HFFc6 (cell line): ENCODE results near the gene MTMR3. TPM values are rescaled to one million over a fixed set of nuclear protein-coding genes. Genes with fewer than 3 reads are reported as not detected.
A peak's percentile ranks its signal among the peaks of the same experiment; 100 is the strongest.

Source experiments
- DNase-seq: peaks from one replicate; pipeline ENCODE4 v3.0.0-alpha.2; 2018
- H3K27ac Mint-ChIP-seq: 2 replicates; pipeline ENCODE4 v1.8.0; 2020; ENCODE audit warnings: mild to moderate bottlenecking, mixed read lengths
- H3K27me3 Mint-ChIP-seq: 2 replicates; pipeline ENCODE4 v1.8.0; 2021; ENCODE audit warnings: mild to moderate bottlenecking, moderate library complexity, mixed read lengths; ENCODE audit not compliant: insufficient read depth
- H3K36me3 Mint-ChIP-seq: 2 replicates; pipeline ENCODE4 v1.8.0; 2021; ENCODE audit warnings: low read depth, mixed read lengths
- H3K4me1 Mint-ChIP-seq: 2 replicates; pipeline ENCODE4 v1.8.0; 2020; ENCODE audit warnings: low read depth, mixed read lengths
- H3K4me3 Mint-ChIP-seq: 2 replicates; pipeline ENCODE4 v1.8.0; 2020; ENCODE audit warnings: mild to moderate bottlenecking, moderate library complexity, mixed read lengths
- H3K9me3 Mint-ChIP-seq: 2 replicates; pipeline ENCODE4 v1.8.0; 2020; ENCODE audit warnings: mild to moderate bottlenecking, mixed read lengths
- CTCF ChIP-seq: fragments of 200-600 bp; sonication (generic); IDR thresholded peaks from 2 replicates; pipeline ENCODE4 v1.5.0; 2021; ENCODE audit warnings: antibody characterized with exemption, mild to moderate bottlenecking
- total RNA-seq, 6 experiments: library from RNA; stranded (reverse); fragmentation: NEBNext Ultra II Directional; extraction: Animal tissue kit (Norgen Biotek cat#: 25700); gene quantifications; 2 replicates in 1 of 6; 3 replicates in 5 of 6; pipeline ENCODE4 v1.2.3, GENCODE V29; 2021

MTMR3 gene
- total RNA-seq, 6 experiments from 2014 or later: 19.0 to 27.0 (median 21.7) TPM

- peak; percentile 37 for DNase-seq
- no peak for TF ChIP-seq CTCF
- Mint-ChIP-seq H3K4me3 (no peak overlapping the region; the same call in 1 of the 2 replicates), H3K9me3 (no peaks in the 10 kb centered on the region), H3K27ac (peak overlapping the region; percentile 52), H3K27me3 (peaks cover 2% of the 10 kb centered on the region), H3K36me3 (no peaks in the 10 kb centered on the region), H3K4me1 (peaks cover 41% of the 10 kb centered on the region)
These were observed 155.2 kb downstream of the MTMR3 start for GRCh38 chr22:30038219-30038618.

GRCh38 chr22:30040499-30041260, 157.7 kb downstream of the MTMR3 start:
- Mint-ChIP-seq H3K4me3 (no peak overlapping the region), H3K36me3 (no peaks in the 10 kb centered on the region)
- no peak for DNase-seq

GRCh38 chr22:30041475-30041874, 158.5 kb downstream of the MTMR3 start:
- H3K4me3 Mint-ChIP-seq: no peak overlapping the region
- H3K36me3 Mint-ChIP-seq: no peaks in the 10 kb centered on the region
- no peaks in the 10 kb centered on the region for H3K9me3 Mint-ChIP-seq
- peaks cover 4% of the 10 kb centered on the region for H3K27me3 Mint-ChIP-seq
- no peak overlapping the region for H3K27ac Mint-ChIP-seq
- TF ChIP-seq CTCF: no peak
- peaks cover 54% of the 10 kb centered on the region for H3K4me1 Mint-ChIP-seq
- no peak for DNase-seq

More at GRCh38 chr22:30040499-30041260, 157.7 kb downstream of the MTMR3 start:
- Mint-ChIP-seq H3K27ac (no peak overlapping the region), H3K4me1 (peaks cover 61% of the 10 kb centered on the region), H3K9me3 (no peaks in the 10 kb centered on the region), H3K27me3 (peaks cover 4% of the 10 kb centered on the region)
- TF ChIP-seq CTCF: no peak

GRCh38 chr22:30041881-30042280, 158.9 kb downstream of the MTMR3 start:
- TF ChIP-seq CTCF: no peak
- Mint-ChIP-seq H3K9me3 (no peaks in the 10 kb centered on the region), H3K36me3 (no peaks in the 10 kb centered on the region), H3K4me1 (peaks cover 50% of the 10 kb centered on the region), H3K27me3 (peaks cover 4% of the 10 kb centered on the region), H3K27ac (no peak overlapping the region), H3K4me3 (no peak overlapping the region)
- no peak for DNase-seq

- no peak for TF ChIP-seq CTCF
- DNase-seq: no peak
- Mint-ChIP-seq H3K27me3 (peaks cover 4% of the 10 kb centered on the region), H3K36me3 (no peaks in the 10 kb centered on the region), H3K9me3 (no peaks in the 10 kb centered on the region), H3K27ac (no peak overlapping the region), H3K4me1 (peaks cover 37% of the 10 kb centered on the region), H3K4me3 (no peak overlapping the region)
These were observed 160.2 kb downstream of the MTMR3 start for GRCh38 chr22:30043161-30043560.
